WTC11 (cell line): ENCODE measurements around the gene FGR. TPM values are rescaled to one million over a fixed set of nuclear protein-coding genes. Genes with fewer than 3 reads are reported as not detected.

Experiments used
- AFF4 ChIP-seq: sonication (generic); formaldehyde crosslinking; IDR thresholded peaks from 2 replicates; pipeline ENCODE4 v1.8.1; 2023; ENCODE audit warnings: mild to moderate bottlenecking, missing genetic modification reagents, borderline replicate concordance
- ARID4B ChIP-seq: sonication (generic); formaldehyde crosslinking; IDR thresholded peaks from 2 replicates; pipeline ENCODE4 v1.8.0; 2023; ENCODE audit warnings: missing genetic modification reagents, mild to moderate bottlenecking, borderline replicate concordance
- ATF1 ChIP-seq: sonication (generic); formaldehyde crosslinking; IDR thresholded peaks from 2 replicates; pipeline ENCODE4 v1.8.1; 2023; ENCODE audit warnings: mild to moderate bottlenecking, moderate library complexity, missing genetic modification reagents
- ATF3 ChIP-seq: sonication (generic); formaldehyde crosslinking; conservative IDR thresholded peaks from 2 replicates; pipeline ENCODE4 v1.8.1; 2022; ENCODE audit warnings: mild to moderate bottlenecking, missing genetic modification reagents
- CREM ChIP-seq: sonication (generic); formaldehyde crosslinking; IDR thresholded peaks from 2 replicates; pipeline ENCODE4 v1.8.1; 2022; ENCODE audit warnings: mild to moderate bottlenecking, missing genetic modification reagents, moderate library complexity
- EMX1 ChIP-seq: fragments of 250-450 bp; sonication (Bioruptor Pico); IDR thresholded peaks from 2 replicates; pipeline ENCODE4 v1.8.0; 2021; ENCODE audit warnings: mild to moderate bottlenecking
- ERG ChIP-seq: fragments of 250-450 bp; sonication (Bioruptor Pico); IDR thresholded peaks from 2 replicates; pipeline ENCODE4 v1.8.0; 2021; ENCODE audit warnings: mild to moderate bottlenecking
- ESRRA ChIP-seq: sonication (generic); formaldehyde crosslinking; IDR thresholded peaks from 2 replicates; pipeline ENCODE4 v1.8.1; 2022; ENCODE audit warnings: mild to moderate bottlenecking, missing genetic modification reagents, borderline replicate concordance
- GTF2I ChIP-seq: fragments of 250-450 bp; sonication (Bioruptor Pico); conservative IDR thresholded peaks from 2 replicates; pipeline ENCODE4 v1.4.0; 2021; ENCODE audit warnings: mild to moderate bottlenecking
- IRF1 ChIP-seq: sonication (generic); formaldehyde crosslinking; IDR thresholded peaks from 2 replicates; pipeline ENCODE4 v1.8.0; 2023; ENCODE audit warnings: missing genetic modification reagents
- MAX ChIP-seq: sonication (generic); formaldehyde crosslinking; IDR thresholded peaks from 2 replicates; pipeline ENCODE4 v1.8.0; 2022; ENCODE audit warnings: mild to moderate bottlenecking, missing genetic modification reagents
- MXD4 ChIP-seq: fragments of 250-450 bp; sonication (Bioruptor Pico); IDR thresholded peaks from 2 replicates; pipeline ENCODE4 v1.8.0; 2021; ENCODE audit warnings: mild to moderate bottlenecking, moderate library complexity, borderline replicate concordance
- NFATC4 ChIP-seq: fragments of 250-450 bp; sonication (Bioruptor Pico); IDR thresholded peaks from 2 replicates; pipeline ENCODE4 v1.9.0; 2021; ENCODE audit warnings: mild to moderate bottlenecking
- OVOL2 ChIP-seq: fragments of 250-450 bp; sonication (Bioruptor Pico); IDR thresholded peaks from 2 replicates; pipeline ENCODE4 v1.9.0; 2021; ENCODE audit warnings: mild to moderate bottlenecking, borderline replicate concordance
- PRRX2 ChIP-seq: fragments of 250-450 bp; sonication (Bioruptor Pico); IDR thresholded peaks from 2 replicates; pipeline ENCODE4 v1.8.0; 2021; ENCODE audit warnings: mild to moderate bottlenecking
- STAT6 ChIP-seq: sonication (generic); formaldehyde crosslinking; conservative IDR thresholded peaks from 2 replicates; pipeline ENCODE4 v1.8.1; 2023; ENCODE audit warnings: mild to moderate bottlenecking, low read depth, missing genetic modification reagents, moderate library complexity
- ZBTB21 ChIP-seq: sonication (generic); formaldehyde crosslinking; IDR thresholded peaks from 2 replicates; pipeline ENCODE4 v1.8.1; 2023; ENCODE audit warnings: mild to moderate bottlenecking, missing genetic modification reagents, borderline replicate concordance
- ZBTB43 ChIP-seq: sonication (generic); formaldehyde crosslinking; IDR thresholded peaks from 2 replicates; pipeline ENCODE4 v1.8.1; 2023; ENCODE audit warnings: mild to moderate bottlenecking, missing genetic modification reagents
- ZNF263 ChIP-seq: sonication (generic); formaldehyde crosslinking; IDR thresholded peaks from 2 replicates; pipeline ENCODE4 v1.8.1; 2022; ENCODE audit warnings: low read depth, mild to moderate bottlenecking, moderate library complexity, missing genetic modification reagents
- ZNF396 ChIP-seq: fragments of 250-450 bp; sonication (Bioruptor Pico); IDR thresholded peaks from 2 replicates; pipeline ENCODE4 v1.8.0; 2021; ENCODE audit warnings: mild to moderate bottlenecking, moderate library complexity, borderline replicate concordance
- total RNA-seq: library from RNA; stranded (reverse); gene quantifications from 3 replicates; pipeline ENCODE4 v1.2.3, GENCODE V29; 2021

FGR gene
- total RNA-seq, 1 experiment from 2014 or later, result 0.77 TPM

- no peak for TF ChIP-seq STAT6 (CRISPR knock-in tag)
- TF ChIP-seq ATF1 (CRISPR knock-in tag), result no peak
- no peak for TF ChIP-seq ZNF396 (CRISPR knock-in tag)
- no peak for TF ChIP-seq ERG
- 0 out of 2 replicates have a peak, but pooled peaks have one; percentile 41 for TF ChIP-seq IRF1 (CRISPR knock-in tag)
- TF ChIP-seq ZNF263 (CRISPR knock-in tag), result peak; percentile 59; the same call in 1 of the 2 replicates
- TF ChIP-seq CREM (CRISPR knock-in tag), result no peak
- TF ChIP-seq ZBTB43 (CRISPR knock-in tag), result no peak
- no peak for TF ChIP-seq GTF2I (CRISPR knock-in tag)
- TF ChIP-seq OVOL2 (CRISPR knock-in tag), result no peak
- no peak for TF ChIP-seq ZBTB21 (CRISPR knock-in tag)
- TF ChIP-seq MAX (CRISPR knock-in tag), result peak; percentile 38; the same call in 1 of the 2 replicates
- TF ChIP-seq AFF4 (CRISPR knock-in tag), result no peak
- TF ChIP-seq ESRRA (CRISPR knock-in tag), result no peak
- TF ChIP-seq NFATC4, result no peak
- no peak for TF ChIP-seq MXD4 (CRISPR knock-in tag)
- no peak for TF ChIP-seq ATF3
- no peak for TF ChIP-seq PRRX2 (CRISPR knock-in tag)
- TF ChIP-seq ARID4B (CRISPR knock-in tag), result 0 out of 2 replicates have a peak, but pooled peaks have one; percentile 7
- TF ChIP-seq EMX1, result no peak
These were observed 59.8 kb downstream of the FGR start (continued) for GRCh38 chr1:27574871-27575831.
